OCI-LY3 (cell line): ENCODE results near the gene GCNT4.

Experiments
- EZH2phosphoT487 ChIP-seq: fragments of 200-600 bp; shearing (Covaris generic); IDR thresholded peaks from 2 replicates; pipeline ENCODE4 v1.6.1; 2018; ENCODE audit warnings: antibody characterized with exemption, mixed run types, low read depth
- TF ChIP-seq, protein P1 (sequence below): fragments of 200-600, 300-600 bp; sonication (generic); IDR thresholded peaks from 2 replicates; pipeline ENCODE4 v1.5.1; 2014; ENCODE audit warnings: antibody characterized with exemption, low read length, low read depth

DNA sequence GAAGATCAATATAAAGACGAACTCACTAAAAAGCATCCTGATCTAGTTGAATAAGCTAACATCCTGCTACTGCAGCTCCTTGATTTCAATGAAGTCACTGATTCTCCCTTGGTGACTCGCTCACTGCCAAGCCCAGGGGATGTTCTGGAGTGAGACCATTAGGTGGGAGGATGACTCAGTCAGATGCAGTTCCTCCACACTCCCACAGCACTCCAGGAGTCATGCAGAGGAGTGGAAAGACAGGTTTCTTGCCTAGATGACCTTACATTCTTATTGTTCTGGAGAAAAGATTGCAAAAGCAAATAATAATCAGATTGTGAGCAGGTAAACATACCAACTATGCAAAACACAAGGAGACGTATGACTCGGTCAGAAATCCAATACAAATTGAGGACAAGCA is 15.3 kb downstream of the GCNT4 start:
- TF ChIP-seq, protein P1, sequence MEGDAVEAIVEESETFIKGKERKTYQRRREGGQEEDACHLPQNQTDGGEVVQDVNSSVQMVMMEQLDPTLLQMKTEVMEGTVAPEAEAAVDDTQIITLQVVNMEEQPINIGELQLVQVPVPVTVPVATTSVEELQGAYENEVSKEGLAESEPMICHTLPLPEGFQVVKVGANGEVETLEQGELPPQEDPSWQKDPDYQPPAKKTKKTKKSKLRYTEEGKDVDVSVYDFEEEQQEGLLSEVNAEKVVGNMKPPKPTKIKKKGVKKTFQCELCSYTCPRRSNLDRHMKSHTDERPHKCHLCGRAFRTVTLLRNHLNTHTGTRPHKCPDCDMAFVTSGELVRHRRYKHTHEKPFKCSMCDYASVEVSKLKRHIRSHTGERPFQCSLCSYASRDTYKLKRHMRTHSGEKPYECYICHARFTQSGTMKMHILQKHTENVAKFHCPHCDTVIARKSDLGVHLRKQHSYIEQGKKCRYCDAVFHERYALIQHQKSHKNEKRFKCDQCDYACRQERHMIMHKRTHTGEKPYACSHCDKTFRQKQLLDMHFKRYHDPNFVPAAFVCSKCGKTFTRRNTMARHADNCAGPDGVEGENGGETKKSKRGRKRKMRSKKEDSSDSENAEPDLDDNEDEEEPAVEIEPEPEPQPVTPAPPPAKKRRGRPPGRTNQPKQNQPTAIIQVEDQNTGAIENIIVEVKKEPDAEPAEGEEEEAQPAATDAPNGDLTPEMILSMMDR: no peak
- no peak for TF ChIP-seq EZH2phosphoT487
